H1 (cell line): ENCODE results near the gene ACSL3. TPM values are rescaled to one million over a fixed set of nuclear protein-coding genes. Genes with fewer than 3 reads are reported as not detected.
"Not testable (repeated sequence)": the region's sequence is repeated elsewhere in the genome, so short reads cannot be mapped to it uniquely, and the experiment has no call there.

Experiments
- CTCF ChIA-PET: fragments of 300-600 bp; sonication (Branson Sonifier 250); formaldehyde crosslinking; loops from one replicate; lab custom pipeline; 2021; ENCODE audit not compliant: partially characterized antibody; lab: Charles Lee
- POLR2A ChIA-PET: fragments of 300-600 bp; sonication (Branson Sonifier 250); formaldehyde crosslinking; loops from one replicate; lab custom pipeline; 2021; ENCODE audit warnings: inconsistent platforms; ENCODE audit not compliant: partially characterized antibody; lab: Charles Lee
- DNase-seq, 2 experiments: peaks; one replicate each; pipeline versions ENCODE4 v3.0.0 to v3.0.0-alpha.2; 2010 to 2022; ENCODE audit warnings: low spot score in 2 of 2, low read depth in 1 of 2, mixed read lengths in 1 of 2
- FAIRE-seq: peaks from 2 replicates; lab custom pipeline; 2011; peaks lifted over from hg19 to GRCh38; lab: Jason Lieb, UNC
- H2AFZ ChIP-seq: 2 replicates; pipeline ENCODE4 v1.8.1; 2012; ENCODE audit warnings: low read length, inconsistent platforms
- H2AK5ac ChIP-seq: 2 replicates; pipeline ENCODE4 v1.6.1; 2013; ENCODE audit warnings: low read depth, low read length
- H2BK120ac ChIP-seq: replicated peaks from 2 replicates; pipeline ENCODE3; 2013; ENCODE audit warnings: low read depth, low read length, inconsistent platforms
- H2BK12ac ChIP-seq: 2 replicates; pipeline ENCODE4 v1.6.1; 2013; ENCODE audit warnings: low read depth, low read length
- H2BK15ac ChIP-seq: 2 replicates; pipeline ENCODE4 v1.6.1; 2013; ENCODE audit warnings: low read length
- H2BK20ac ChIP-seq: 2 replicates; pipeline ENCODE4 v1.6.1; 2013; ENCODE audit warnings: low read length
- H2BK5ac ChIP-seq: 2 replicates; pipeline ENCODE4 v1.6.1; 2013; ENCODE audit warnings: low read depth, low read length
- H3K14ac ChIP-seq: 2 replicates; pipeline ENCODE4 v1.6.1; 2013; ENCODE audit warnings: inconsistent platforms; ENCODE audit not compliant: insufficient read length
- H3K18ac ChIP-seq: 2 replicates; pipeline ENCODE4 v1.6.1; 2013; ENCODE audit warnings: low read length; ENCODE audit errors: extremely low read depth
- H3K23ac ChIP-seq: 2 replicates; pipeline ENCODE4 v1.6.1; 2013; ENCODE audit warnings: inconsistent platforms; ENCODE audit not compliant: insufficient read length
- H3K23me2 ChIP-seq: 2 replicates; pipeline ENCODE4 v1.6.1; 2013; ENCODE audit warnings: low read depth, low read length
- H3K27ac ChIP-seq: 2 replicates; pipeline ENCODE4 v1.6.1; 2011; ENCODE audit warnings: low read depth, low read length, inconsistent platforms
- H3K27me3 ChIP-seq, 4 experiments: replicated peaks in 1 of 4; 1 replicate in 1 of 4; 2 replicates in 3 of 4; pipeline versions ENCODE4 v1.6.1 to v1.8.1; 2011 to 2013; ENCODE audit warnings: low read length in 3 of 4, mild to moderate bottlenecking in 3 of 4, inconsistent platforms in 2 of 4, mixed read lengths in 2 of 4, moderate library complexity in 1 of 4; ENCODE audit not compliant: control insufficient read depth in 3 of 4, insufficient read depth in 3 of 4; ENCODE audit errors: extremely low read depth in 1 of 4
- H3K36me3 ChIP-seq, 4 experiments: 2 replicates each; pipeline versions ENCODE4 v1.6.1 to v1.8.1; 2011 to 2013; ENCODE audit warnings: mild to moderate bottlenecking in 4 of 4, low read length in 3 of 4, moderate library complexity in 2 of 4, control low read depth in 1 of 4, inconsistent platforms in 1 of 4; ENCODE audit not compliant: insufficient read depth in 4 of 4, control insufficient read depth in 2 of 4
- H3K4ac ChIP-seq: replicated peaks from 2 replicates; pipeline ENCODE3; 2013; ENCODE audit warnings: low read length, low read depth, mixed read lengths, inconsistent platforms; ENCODE audit not compliant: insufficient read length
- H3K4me1 ChIP-seq, 4 experiments: replicated peaks in 1 of 4; 1 replicate in 1 of 4; 2 replicates in 3 of 4; pipeline versions ENCODE4 v1.6.1 to v1.8.1; 2011 to 2013; ENCODE audit warnings: low read length in 3 of 4, inconsistent platforms in 2 of 4, mixed read lengths in 1 of 4; ENCODE audit not compliant: insufficient read depth in 4 of 4, control insufficient read depth in 3 of 4
- H3K4me2 ChIP-seq, 2 experiments: 2 replicates each; pipeline versions ENCODE4 v1.6.1 to v1.8.1; 2011 to 2013; ENCODE audit warnings: low read depth in 2 of 2, low read length in 2 of 2, control low read depth in 1 of 2, inconsistent platforms in 1 of 2, mild to moderate bottlenecking in 1 of 2; ENCODE audit not compliant: insufficient read depth in 1 of 2
- H3K4me3 ChIP-seq, 4 experiments: fragments of 200-600, 300-600 bp in 1 of 4; sonication (generic), shearing (Covaris generic), sonication (Bioruptor Twin) in 1 of 4; 2 replicates each; pipeline versions ENCODE4 v1.5.1 to v1.8.1; 2011 to 2016; ENCODE audit warnings: low read length in 4 of 4, low read depth in 3 of 4, control low read depth in 2 of 4, inconsistent platforms in 2 of 4, mild to moderate bottlenecking in 2 of 4, mixed read lengths in 1 of 4, moderate library complexity in 1 of 4; ENCODE audit not compliant: insufficient read depth in 2 of 4; ENCODE audit errors: extremely low read depth in 1 of 4
- H3K56ac ChIP-seq: replicated peaks from 2 replicates; pipeline ENCODE3; 2013; ENCODE audit warnings: low read depth, mild to moderate bottlenecking, mixed read lengths, low read length, inconsistent platforms; ENCODE audit not compliant: insufficient read length
- H3K79me1 ChIP-seq: 2 replicates; pipeline ENCODE4 v1.6.1; 2013; ENCODE audit warnings: low read depth, low read length, control low read depth
- H3K79me2 ChIP-seq, 2 experiments: 2 replicates each; pipeline versions ENCODE4 v1.6.1 to v1.8.1; 2012 to 2013; ENCODE audit warnings: low read length in 2 of 2, mild to moderate bottlenecking in 2 of 2, inconsistent platforms in 1 of 2; ENCODE audit not compliant: insufficient read depth in 2 of 2, control insufficient read depth in 1 of 2
- H3K9ac ChIP-seq, 4 experiments: replicated peaks in 1 of 4; 1 replicate in 1 of 4; 2 replicates in 3 of 4; pipeline versions ENCODE4 v1.6.1 to v1.8.1; 2011 to 2013; ENCODE audit warnings: low read depth in 3 of 4, low read length in 3 of 4, control low read depth in 2 of 4, mild to moderate bottlenecking in 2 of 4, moderate library complexity in 2 of 4, inconsistent platforms in 1 of 4; ENCODE audit errors: extremely low read depth in 1 of 4
- H3K9me3 ChIP-seq, 2 experiments: 2 replicates each; pipeline versions ENCODE4 v1.6.1 to v1.8.1; 2012 to 2013; ENCODE audit warnings: mild to moderate bottlenecking in 2 of 2, moderate library complexity in 2 of 2, control low read depth in 1 of 2, inconsistent platforms in 1 of 2, low read depth in 1 of 2, low read length in 1 of 2, mixed read lengths in 1 of 2; ENCODE audit not compliant: insufficient read depth in 2 of 2
- H4K20me1 ChIP-seq, 2 experiments: replicated peaks in 1 of 2; 2 replicates each; pipeline versions ENCODE3 to v1.8.1; 2011 to 2013; ENCODE audit warnings: inconsistent platforms in 2 of 2, low read length in 2 of 2, mild to moderate bottlenecking in 1 of 2; ENCODE audit not compliant: insufficient read depth in 2 of 2, control insufficient read depth in 1 of 2
- H4K5ac ChIP-seq: 2 replicates; pipeline ENCODE4 v1.6.1; 2013; ENCODE audit warnings: low read length, low read depth, mixed read lengths, inconsistent platforms; ENCODE audit not compliant: insufficient read length
- H4K8ac ChIP-seq: 2 replicates; pipeline ENCODE4 v1.8.0; 2013; ENCODE audit warnings: mild to moderate bottlenecking, moderate library complexity, low read length, inconsistent platforms; ENCODE audit not compliant: insufficient read depth; ENCODE audit errors: extremely low read depth
- H4K91ac ChIP-seq: replicated peaks from 2 replicates; pipeline ENCODE3; 2013; ENCODE audit warnings: low read length, mixed read lengths, inconsistent platforms; ENCODE audit not compliant: insufficient read length
- CEBPB ChIP-seq: IDR thresholded peaks from 2 replicates; pipeline ENCODE4 v1.6.1; 2012; ENCODE audit warnings: low read depth, low read length
- SP2 ChIP-seq: IDR thresholded peaks from 2 replicates; pipeline ENCODE4 v1.6.1; 2012; ENCODE audit warnings: mild to moderate bottlenecking, low read length, inconsistent platforms
- WGBS, 2 experiments: shearing (Covaris generic) in 1 of 2; methylation state at CpG; one replicate each; pipeline versions ENCODE4 v1.1.6 to v1.1.7; 2013 to 2015; ENCODE audit warnings: low lambda C conversion rate in 2 of 2, mixed read lengths in 2 of 2, inconsistent platforms in 1 of 2, low coverage in 1 of 2, missing lambda C conversion rate in 1 of 2; ENCODE audit not compliant: insufficient replicate concordance in 2 of 2, insufficient coverage in 1 of 2, insufficient read length in 1 of 2; ENCODE audit errors: extremely low coverage in 1 of 2, missing lambda C conversion rate in 1 of 2; 5-methylcytosine and 5-hydroxymethylcytosine counted together
- polyA plus RNA-seq, 7 experiments: library from polyadenylated mRNA; depleted of rRNA in 3 of 7; stranded (reverse) in 5 of 7; unstranded in 2 of 7; fragments of >200 nt in 5 of 7; fragments of 200-250 nt in 2 of 7; gene quantifications; 1 replicate in 5 of 7; 2 replicates in 1 of 7; 4 replicates in 1 of 7; pipeline versions ENCODE4 v1.2.1 to v1.2.3, GENCODE V29; 2011 to 2013; ENCODE audit warnings: missing spikeins in 2 of 7, mixed read lengths in 2 of 7
- total RNA-seq: library from RNA; stranded (reverse); fragmentation: NEBNext Ultra II Directional; extraction: Animal tissue kit (Norgen Biotek cat#: 25700); gene quantifications from 2 replicates; pipeline ENCODE4 v1.2.1, GENCODE V29; 2021
- TF ChIP-seq, protein P1 (sequence below): IDR thresholded peaks from 2 replicates; pipeline ENCODE4 v1.6.1; 2012; ENCODE audit warnings: low read length, inconsistent platforms
- TF ChIP-seq, protein P2 (sequence below): IDR thresholded peaks from 2 replicates; pipeline ENCODE4 v1.6.1; 2012; ENCODE audit warnings: inconsistent platforms

The ACSL3 gene
- total and polyA plus RNA-seq, 2 of the 8 experiments (the other 6 are each of a cell fraction or from before 2014, with no cell fraction given): 37.5 to 98.1 TPM

DNA sequence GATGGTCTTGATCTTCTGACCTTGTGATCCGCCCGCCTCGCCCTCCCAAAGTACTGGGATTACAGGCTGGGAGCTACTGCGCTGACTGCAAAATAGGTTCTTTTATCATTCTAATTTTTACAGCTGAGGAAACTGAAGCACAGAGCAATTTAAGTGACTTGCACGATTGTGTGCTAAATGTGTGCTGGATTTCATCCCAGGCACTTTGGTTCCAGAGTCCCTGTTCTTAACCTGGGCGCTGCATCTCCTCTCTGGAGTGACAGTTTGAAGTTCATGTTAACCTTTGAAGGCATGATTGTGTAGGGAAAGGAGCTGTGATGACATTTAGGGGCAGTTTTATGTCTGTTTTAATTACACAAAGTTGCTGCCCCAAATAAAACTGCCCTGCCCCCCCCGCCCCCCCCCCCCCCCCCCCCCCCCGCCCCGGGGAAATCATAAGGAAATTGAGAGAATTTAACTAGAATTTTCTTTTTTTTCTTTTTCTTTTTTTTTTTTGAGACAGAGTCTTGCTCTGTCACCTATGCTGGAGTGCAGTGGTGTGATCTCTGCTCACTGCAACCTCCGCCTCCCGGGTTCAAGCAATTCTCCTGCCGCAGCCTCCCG lies 5.6 kb downstream of the ACSL3 start (continued):
- TF ChIP-seq CEBPB: no peak
- TF ChIP-seq, protein P1, sequence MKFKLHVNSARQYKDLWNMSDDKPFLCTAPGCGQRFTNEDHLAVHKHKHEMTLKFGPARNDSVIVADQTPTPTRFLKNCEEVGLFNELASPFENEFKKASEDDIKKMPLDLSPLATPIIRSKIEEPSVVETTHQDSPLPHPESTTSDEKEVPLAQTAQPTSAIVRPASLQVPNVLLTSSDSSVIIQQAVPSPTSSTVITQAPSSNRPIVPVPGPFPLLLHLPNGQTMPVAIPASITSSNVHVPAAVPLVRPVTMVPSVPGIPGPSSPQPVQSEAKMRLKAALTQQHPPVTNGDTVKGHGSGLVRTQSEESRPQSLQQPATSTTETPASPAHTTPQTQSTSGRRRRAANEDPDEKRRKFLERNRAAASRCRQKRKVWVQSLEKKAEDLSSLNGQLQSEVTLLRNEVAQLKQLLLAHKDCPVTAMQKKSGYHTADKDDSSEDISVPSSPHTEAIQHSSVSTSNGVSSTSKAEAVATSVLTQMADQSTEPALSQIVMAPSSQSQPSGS: no peak
- TF ChIP-seq, protein P2, sequence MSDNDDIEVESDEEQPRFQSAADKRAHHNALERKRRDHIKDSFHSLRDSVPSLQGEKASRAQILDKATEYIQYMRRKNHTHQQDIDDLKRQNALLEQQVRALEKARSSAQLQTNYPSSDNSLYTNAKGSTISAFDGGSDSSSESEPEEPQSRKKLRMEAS: no peak
- no peak for TF ChIP-seq SP2

DNA sequence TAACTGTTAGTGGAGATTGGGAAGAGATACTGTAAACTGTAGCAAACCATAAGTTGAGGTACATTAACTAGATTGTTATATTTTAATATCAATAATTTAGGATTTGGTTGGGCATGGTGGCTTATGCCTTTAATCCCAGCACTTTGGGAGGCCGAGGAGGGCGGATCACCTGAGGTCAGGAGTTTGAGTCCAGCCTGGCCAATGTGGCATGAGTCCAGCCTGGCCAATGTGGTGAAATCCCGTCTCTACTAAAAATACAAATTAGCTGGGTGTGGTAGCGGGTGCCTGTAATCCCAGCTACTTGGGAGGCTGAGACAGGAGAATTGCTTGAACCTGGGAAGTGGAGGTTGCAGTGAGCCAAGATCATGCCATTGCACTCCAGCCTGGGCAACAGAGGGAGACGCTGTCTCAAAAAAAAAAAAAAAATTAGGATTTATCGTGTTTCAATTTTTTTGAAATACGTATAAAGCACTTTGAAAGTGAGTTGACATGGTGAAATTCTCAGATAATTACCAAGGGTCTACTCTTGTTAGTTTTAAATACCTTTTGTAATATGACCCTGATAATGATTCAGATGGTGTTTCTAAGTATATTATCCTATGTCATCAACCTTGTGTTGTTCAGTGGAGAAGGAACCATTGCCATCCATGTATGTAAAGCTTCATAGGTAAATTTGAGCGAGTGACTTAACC lies 7.9 kb downstream of the ACSL3 start:
- H3K18ac ChIP-seq, POLR2A ChIA-PET, H2BK120ac ChIP-seq, H3K9ac ChIP-seq, H2BK20ac ChIP-seq, H3K9me3 ChIP-seq, H4K91ac ChIP-seq, H3K4me2 ChIP-seq, H2BK15ac ChIP-seq, H3K14ac ChIP-seq, H2BK5ac ChIP-seq, H3K4ac ChIP-seq, H3K36me3 ChIP-seq, H2AFZ ChIP-seq, H3K56ac ChIP-seq, H3K4me3 ChIP-seq, H2BK12ac ChIP-seq, H2AK5ac ChIP-seq, H3K23me2 ChIP-seq, H3K27me3 ChIP-seq, DNase-seq, H4K8ac ChIP-seq, FAIRE-seq, H4K5ac ChIP-seq, H3K27ac ChIP-seq, H3K23ac ChIP-seq: not testable (repeated sequence)
- 88% methylated on average over 7 of the region's 8 CpGs; no CpG with 5 or more reads in 1 of the 2 experiments for WGBS, 2 experiments
- Histone ChIP-seq H3K79me2 (peaks cover 51 to 99% of the 10 kb centered on the region in 2 experiments), H3K4me1 (peaks cover 6 to 18% (median 14%) of the 10 kb centered on the region in 4 experiments), H3K79me1 (peaks cover 13% of the 10 kb centered on the region), H4K20me1 (peaks cover 20 to 30% of the 10 kb centered on the region in 2 experiments)
- CTCF ChIA-PET: interaction anchor here (0.7 to 1.2 kb wide), 4 partner anchors 11 to 72 kb away, joined by 3 to 7 read pairs (median 4); no protein-coding TSS in a partner anchor
